GM18909 (cell line): Measurements from ENCODE around the gene LMBR1.
"Not testable (repeated sequence)": the region's sequence is repeated elsewhere in the genome, so short reads cannot be mapped to it uniquely, and the experiment has no call there.

Experiments used
- ATAC-seq: cut with Tn5 transposase; IDR thresholded peaks from one replicate; pipeline ENCODE4 v1.9.1; 2021; ENCODE audit warnings: mild to moderate bottlenecking; ENCODE audit not compliant: unreplicated experiment, poor library complexity

Gene LMBR1

GRCh38 chr7:156858523-156858922 is 34.5 kb downstream of the LMBR1 start:
- no peak for ATAC-seq

GRCh38 chr7:156857757-156858156 is 35.2 kb downstream of the LMBR1 start:
- no peak for ATAC-seq

- ATAC-seq, result no peak
Observed at GRCh38 chr7:156854654-156855053, 38.3 kb downstream of the LMBR1 start.

GRCh38 chr7:156848979-156849378 is 44.0 kb downstream of the LMBR1 start:
- no peak for ATAC-seq

GRCh38 chr7:156845379-156846101 is 47.4 kb downstream of the LMBR1 start:
- no peak for ATAC-seq

GRCh38 chr7:156843582-156843981 is 49.4 kb downstream of the LMBR1 start:
- not testable (repeated sequence) for ATAC-seq

- no peak for ATAC-seq
Observed at GRCh38 chr7:156843157-156843556, 49.8 kb downstream of the LMBR1 start.

- no peak for ATAC-seq
Observed at GRCh38 chr7:156842740-156843140, 50.2 kb downstream of the LMBR1 start.

- no peak for ATAC-seq
Observed at GRCh38 chr7:156842317-156842716, 50.7 kb downstream of the LMBR1 start.

- no peak for ATAC-seq
Observed at GRCh38 chr7:156841497-156841896, 51.5 kb downstream of the LMBR1 start.

- ATAC-seq, result no peak
Observed at GRCh38 chr7:156840134-156840533, 52.8 kb downstream of the LMBR1 start.

- ATAC-seq, result no peak
Observed at GRCh38 chr7:156836443-156836842, 56.5 kb downstream of the LMBR1 start.

GRCh38 chr7:156834462-156834861 is 58.5 kb downstream of the LMBR1 start:
- no peak for ATAC-seq

- ATAC-seq, result no peak
Observed at GRCh38 chr7:156833312-156833711, 59.7 kb downstream of the LMBR1 start.

- ATAC-seq, result no peak
Observed at GRCh38 chr7:156832195-156832877, 60.6 kb downstream of the LMBR1 start.

GRCh38 chr7:156829669-156830336 is 63.2 kb downstream of the LMBR1 start:
- ATAC-seq, result no peak

GRCh38 chr7:156827587-156828203 is 65.3 kb downstream of the LMBR1 start:
- no peak for ATAC-seq

GRCh38 chr7:156823435-156823834 is 69.5 kb downstream of the LMBR1 start:
- no peak for ATAC-seq

GRCh38 chr7:156820445-156821063 is 72.4 kb downstream of the LMBR1 start:
- no peak for ATAC-seq

GRCh38 chr7:156819733-156820295 is 73.2 kb downstream of the LMBR1 start:
- ATAC-seq, result no peak
